HEK293 (cell line): ENCODE data around the gene CWF19L2.

Experiments used
- EGR2 ChIP-seq: fragments of 450-650 bp; formaldehyde crosslinking; IDR thresholded peaks from 2 replicates; pipeline ENCODE4 v1.5.1; 2016; ENCODE audit warnings: low read depth, missing biosample characterization, missing genetic modification characterization
- HOXC10 ChIP-seq: sonication (generic); formaldehyde crosslinking; IDR thresholded peaks from 2 replicates; pipeline ENCODE4 v1.8.1; 2023; ENCODE audit warnings: mild to moderate bottlenecking, missing genetic modification reagents
- KLF1 ChIP-seq: fragments of 450-650 bp; formaldehyde crosslinking; IDR thresholded peaks from 2 replicates; pipeline ENCODE4 v1.5.1; 2016; ENCODE audit warnings: missing biosample characterization, missing genetic modification characterization
- KLF8 ChIP-seq: fragments of 450-650 bp; formaldehyde crosslinking; IDR thresholded peaks from 2 replicates; pipeline ENCODE4 v1.5.1; 2016; ENCODE audit warnings: missing biosample characterization, missing genetic modification characterization
- YY1 ChIP-seq: fragments of 450-650 bp; formaldehyde crosslinking; IDR thresholded peaks from 2 replicates; pipeline ENCODE4 v1.5.1; 2018; ENCODE audit warnings: missing biosample characterization, missing genetic modification characterization
- ZBTB11 ChIP-seq: fragments of 450-650 bp; formaldehyde crosslinking; conservative IDR thresholded peaks from 2 replicates; pipeline ENCODE4 v1.5.1; 2016; ENCODE audit warnings: low read depth, missing biosample characterization, missing genetic modification characterization
- ZBTB20 ChIP-seq: fragments of 450-650 bp; formaldehyde crosslinking; IDR thresholded peaks from 2 replicates; pipeline ENCODE4 v1.5.1; 2016; ENCODE audit warnings: missing biosample characterization, missing genetic modification characterization
- ZBTB48 ChIP-seq: fragments of 450-650 bp; formaldehyde crosslinking; IDR thresholded peaks from 2 replicates; pipeline ENCODE4 v1.5.1; 2016; ENCODE audit warnings: missing biosample characterization, missing genetic modification characterization
- ZFHX2 ChIP-seq: fragments of 450-650 bp; formaldehyde crosslinking; conservative IDR thresholded peaks from 2 replicates; pipeline ENCODE4 v1.5.1; 2016; ENCODE audit warnings: missing biosample characterization, missing genetic modification characterization
- ZNF10 ChIP-seq: fragments of 450-650 bp; formaldehyde crosslinking; IDR thresholded peaks from 2 replicates; pipeline ENCODE4 v1.5.1; 2017; ENCODE audit warnings: missing biosample characterization, missing genetic modification characterization
- ZNF121 ChIP-seq: fragments of 450-650 bp; formaldehyde crosslinking; IDR thresholded peaks from 2 replicates; pipeline ENCODE4 v1.5.1; 2016; ENCODE audit warnings: missing biosample characterization, missing genetic modification characterization
- ZNF133 ChIP-seq: fragments of 450-650 bp; formaldehyde crosslinking; IDR thresholded peaks from 2 replicates; pipeline ENCODE4 v1.5.1; 2016; ENCODE audit warnings: missing biosample characterization, missing genetic modification characterization
- ZNF16 ChIP-seq: fragments of 450-650 bp; formaldehyde crosslinking; IDR thresholded peaks from 2 replicates; pipeline ENCODE4 v1.5.1; 2016; ENCODE audit warnings: low read depth, missing biosample characterization, missing genetic modification characterization
- ZNF169 ChIP-seq: fragments of 450-650 bp; formaldehyde crosslinking; IDR thresholded peaks from 2 replicates; pipeline ENCODE4 v1.5.1; 2016; ENCODE audit warnings: missing biosample characterization, missing genetic modification characterization
- ZNF214 ChIP-seq: fragments of 450-650 bp; formaldehyde crosslinking; IDR thresholded peaks from 2 replicates; pipeline ENCODE4 v1.5.1; 2017; ENCODE audit warnings: missing biosample characterization, mild to moderate bottlenecking, missing genetic modification characterization, borderline replicate concordance
- ZNF221 ChIP-seq: fragments of 450-650 bp; formaldehyde crosslinking; IDR thresholded peaks from 2 replicates; pipeline ENCODE4 v1.5.1; 2017; ENCODE audit warnings: missing biosample characterization, missing genetic modification characterization, borderline replicate concordance
- ZNF239 ChIP-seq: fragments of 450-650 bp; formaldehyde crosslinking; IDR thresholded peaks from 2 replicates; pipeline ENCODE4 v1.5.1; 2016; ENCODE audit warnings: missing biosample characterization, missing genetic modification characterization
- ZNF354C ChIP-seq: fragments of 450-650 bp; formaldehyde crosslinking; IDR thresholded peaks from 2 replicates; pipeline ENCODE4 v1.5.1; 2016; ENCODE audit warnings: missing biosample characterization, missing genetic modification characterization, low read depth, borderline replicate concordance
- ZNF433 ChIP-seq: fragments of 450-650 bp; formaldehyde crosslinking; IDR thresholded peaks from 2 replicates; pipeline ENCODE4 v1.5.1; 2016; ENCODE audit warnings: missing biosample characterization, missing genetic modification characterization, low read depth
- ZNF473 ChIP-seq: fragments of 450-650 bp; formaldehyde crosslinking; IDR thresholded peaks from 2 replicates; pipeline ENCODE4 v1.5.1; 2017; ENCODE audit warnings: missing biosample characterization, missing genetic modification characterization
- ZNF544 ChIP-seq: fragments of 450-650 bp; formaldehyde crosslinking; IDR thresholded peaks from 2 replicates; pipeline ENCODE4 v1.5.0; 2017; ENCODE audit warnings: missing biosample characterization, missing genetic modification characterization
- ZNF548 ChIP-seq: fragments of 450-650 bp; formaldehyde crosslinking; IDR thresholded peaks from 2 replicates; pipeline ENCODE4 v1.5.1; 2016; ENCODE audit warnings: missing biosample characterization, missing genetic modification characterization
- ZNF600 ChIP-seq: fragments of 450-650 bp; formaldehyde crosslinking; IDR thresholded peaks from 2 replicates; pipeline ENCODE4 v1.5.1; 2016; ENCODE audit warnings: missing biosample characterization, missing genetic modification characterization
- ZNF624 ChIP-seq: fragments of 450-650 bp; formaldehyde crosslinking; IDR thresholded peaks from 2 replicates; pipeline ENCODE4 v1.5.1; 2017; ENCODE audit warnings: missing biosample characterization, missing genetic modification characterization
- ZSCAN16 ChIP-seq: fragments of 450-650 bp; formaldehyde crosslinking; IDR thresholded peaks from 2 replicates; pipeline ENCODE4 v1.5.1; 2016; ENCODE audit warnings: missing biosample characterization, missing genetic modification characterization
- ZXDB ChIP-seq: fragments of 450-650 bp; formaldehyde crosslinking; IDR thresholded peaks from 2 replicates; pipeline ENCODE4 v1.5.1; 2016; ENCODE audit warnings: missing biosample characterization, missing genetic modification characterization
- TF ChIP-seq, protein P1 (sequence below): fragments of 450-650 bp; formaldehyde crosslinking; IDR thresholded peaks from 2 replicates; pipeline ENCODE4 v1.5.1; 2017; ENCODE audit warnings: missing biosample characterization, mild to moderate bottlenecking, missing genetic modification characterization, moderate library complexity
- TF ChIP-seq, protein P2 (sequence below): fragments of 450-650 bp; IDR thresholded peaks from 2 replicates; pipeline ENCODE4 v1.5.1; 2018; ENCODE audit warnings: missing biosample characterization, missing genetic modification characterization
- TF ChIP-seq, protein P3 (sequence below): fragments of 450-650 bp; formaldehyde crosslinking; IDR thresholded peaks from 2 replicates; pipeline ENCODE4 v1.5.1; 2016; ENCODE audit warnings: missing biosample characterization, missing genetic modification characterization
- TF ChIP-seq, protein P4 (sequence below): fragments of 450-650 bp; formaldehyde crosslinking; IDR thresholded peaks from 2 replicates; pipeline ENCODE4 v1.5.1; 2017; ENCODE audit warnings: missing biosample characterization, missing genetic modification characterization

The CWF19L2 gene

DNA sequence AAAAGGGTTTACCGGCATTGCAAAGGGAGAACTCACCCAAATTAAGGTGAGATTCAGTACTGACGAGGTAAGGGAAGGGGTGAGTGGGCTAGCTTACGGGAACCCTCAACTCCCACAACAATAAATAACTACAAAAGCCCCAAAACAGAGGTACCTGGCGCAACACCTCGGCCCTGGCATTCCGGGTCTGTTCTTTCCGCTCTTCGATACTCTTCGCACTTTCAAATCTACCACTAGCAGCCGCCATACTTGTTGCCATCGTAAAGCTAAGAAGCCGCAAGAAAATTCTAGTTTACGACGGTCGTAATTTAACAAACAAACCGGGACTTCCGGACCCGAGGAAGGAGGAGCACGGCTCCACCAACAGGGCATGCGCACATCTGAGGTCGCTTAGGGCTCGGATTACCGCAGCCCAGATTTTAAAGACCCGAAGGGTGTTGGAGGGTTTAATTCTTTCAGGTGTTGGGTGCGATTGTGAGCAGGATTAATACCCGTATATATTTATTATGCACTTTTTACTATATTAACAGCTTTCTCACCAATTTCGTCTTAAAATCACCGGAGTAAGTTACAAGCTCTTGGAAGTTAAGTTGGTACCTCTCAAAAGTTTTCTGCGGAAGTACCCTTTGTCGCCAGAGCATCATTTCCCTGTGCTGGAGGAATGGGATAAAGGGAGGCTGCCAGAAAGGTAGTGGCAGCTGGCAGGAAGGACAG, at the start of gene CWF19L2 (continued):
- TF ChIP-seq, protein P1, sequence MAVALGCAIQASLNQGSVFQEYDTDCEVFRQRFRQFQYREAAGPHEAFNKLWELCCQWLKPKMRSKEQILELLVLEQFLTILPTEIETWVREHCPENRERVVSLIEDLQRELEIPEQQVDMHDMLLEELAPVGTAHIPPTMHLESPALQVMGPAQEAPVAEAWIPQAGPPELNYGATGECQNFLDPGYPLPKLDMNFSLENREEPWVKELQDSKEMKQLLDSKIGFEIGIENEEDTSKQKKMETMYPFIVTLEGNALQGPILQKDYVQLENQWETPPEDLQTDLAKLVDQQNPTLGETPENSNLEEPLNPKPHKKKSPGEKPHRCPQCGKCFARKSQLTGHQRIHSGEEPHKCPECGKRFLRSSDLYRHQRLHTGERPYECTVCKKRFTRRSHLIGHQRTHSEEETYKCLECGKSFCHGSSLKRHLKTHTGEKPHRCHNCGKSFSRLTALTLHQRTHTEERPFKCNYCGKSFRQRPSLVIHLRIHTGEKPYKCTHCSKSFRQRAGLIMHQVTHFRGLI, result no peak
- TF ChIP-seq ZNF133 (tag by site-specific recombination) (no peak), ZNF169 (tag by site-specific recombination) (no peak), ZBTB48 (peak; percentile 62; the same call in 1 of the 2 replicates), ZBTB20 (tag by site-specific recombination) (no peak), HOXC10 (CRISPR knock-in tag) (no peak), ZNF433 (tag by site-specific recombination) (no peak), KLF8 (tag by site-specific recombination) (no peak), ZBTB11 (0 out of 2 replicates have a peak, but pooled peaks have one; percentile 11), YY1 (peak; percentile 79), ZNF600 (tag by site-specific recombination) (no peak), KLF1 (tag by site-specific recombination) (no peak), ZNF16 (no peak), ZNF214 (no peak), ZNF10 (tag by site-specific recombination) (no peak), ZNF624 (tag by site-specific recombination) (no peak), ZXDB (tag by site-specific recombination) (no peak), ZFHX2 (tag by site-specific recombination) (no peak), ZNF548 (no peak), ZNF121 (tag by site-specific recombination) (no peak), ZNF473 (tag by site-specific recombination) (no peak), ZNF239 (tag by site-specific recombination) (no peak), ZNF544 (tag by site-specific recombination) (no peak), ZSCAN16 (tag by site-specific recombination) (no peak), ZNF354C (no peak), EGR2 (tag by site-specific recombination) (no peak), ZNF221 (no peak)
- TF ChIP-seq, protein P2, sequence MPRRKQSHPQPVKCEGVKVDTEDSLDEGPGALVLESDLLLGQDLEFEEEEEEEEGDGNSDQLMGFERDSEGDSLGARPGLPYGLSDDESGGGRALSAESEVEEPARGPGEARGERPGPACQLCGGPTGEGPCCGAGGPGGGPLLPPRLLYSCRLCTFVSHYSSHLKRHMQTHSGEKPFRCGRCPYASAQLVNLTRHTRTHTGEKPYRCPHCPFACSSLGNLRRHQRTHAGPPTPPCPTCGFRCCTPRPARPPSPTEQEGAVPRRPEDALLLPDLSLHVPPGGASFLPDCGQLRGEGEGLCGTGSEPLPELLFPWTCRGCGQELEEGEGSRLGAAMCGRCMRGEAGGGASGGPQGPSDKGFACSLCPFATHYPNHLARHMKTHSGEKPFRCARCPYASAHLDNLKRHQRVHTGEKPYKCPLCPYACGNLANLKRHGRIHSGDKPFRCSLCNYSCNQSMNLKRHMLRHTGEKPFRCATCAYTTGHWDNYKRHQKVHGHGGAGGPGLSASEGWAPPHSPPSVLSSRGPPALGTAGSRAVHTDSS (tag by site-specific recombination), result no peak
- TF ChIP-seq, protein P3, sequence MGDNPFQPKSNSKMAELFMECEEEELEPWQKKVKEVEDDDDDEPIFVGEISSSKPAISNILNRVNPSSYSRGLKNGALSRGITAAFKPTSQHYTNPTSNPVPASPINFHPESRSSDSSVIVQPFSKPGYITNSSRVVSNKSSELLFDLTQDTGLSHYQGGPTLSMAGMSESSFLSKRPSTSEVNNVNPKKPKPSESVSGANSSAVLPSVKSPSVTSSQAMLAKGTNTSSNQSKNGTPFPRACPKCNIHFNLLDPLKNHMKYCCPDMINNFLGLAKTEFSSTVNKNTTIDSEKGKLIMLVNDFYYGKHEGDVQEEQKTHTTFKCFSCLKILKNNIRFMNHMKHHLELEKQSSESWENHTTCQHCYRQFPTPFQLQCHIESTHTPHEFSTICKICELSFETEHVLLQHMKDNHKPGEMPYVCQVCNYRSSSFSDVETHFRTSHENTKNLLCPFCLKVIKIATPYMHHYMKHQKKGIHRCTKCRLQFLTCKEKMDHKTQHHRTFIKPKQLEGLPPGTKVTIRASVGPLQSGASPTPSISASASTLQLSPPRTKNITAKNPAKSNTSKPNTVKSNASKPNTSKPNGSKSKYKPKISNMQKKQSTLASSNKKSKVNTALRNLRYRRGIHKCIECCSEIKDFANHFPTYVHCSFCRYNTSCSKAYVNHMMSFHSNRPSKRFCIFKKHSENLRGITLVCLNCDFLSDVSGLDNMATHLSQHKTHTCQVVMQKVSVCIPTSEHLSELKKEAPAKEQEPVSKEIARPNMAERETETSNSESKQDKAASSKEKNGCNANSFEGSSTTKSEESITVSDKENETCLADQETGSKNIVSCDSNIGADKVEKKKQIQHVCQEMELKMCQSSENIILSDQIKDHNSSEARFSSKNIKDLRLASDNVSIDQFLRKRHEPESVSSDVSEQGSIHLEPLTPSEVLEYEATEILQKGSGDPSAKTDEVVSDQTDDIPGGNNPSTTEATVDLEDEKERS, result no peak
- TF ChIP-seq, protein P4, sequence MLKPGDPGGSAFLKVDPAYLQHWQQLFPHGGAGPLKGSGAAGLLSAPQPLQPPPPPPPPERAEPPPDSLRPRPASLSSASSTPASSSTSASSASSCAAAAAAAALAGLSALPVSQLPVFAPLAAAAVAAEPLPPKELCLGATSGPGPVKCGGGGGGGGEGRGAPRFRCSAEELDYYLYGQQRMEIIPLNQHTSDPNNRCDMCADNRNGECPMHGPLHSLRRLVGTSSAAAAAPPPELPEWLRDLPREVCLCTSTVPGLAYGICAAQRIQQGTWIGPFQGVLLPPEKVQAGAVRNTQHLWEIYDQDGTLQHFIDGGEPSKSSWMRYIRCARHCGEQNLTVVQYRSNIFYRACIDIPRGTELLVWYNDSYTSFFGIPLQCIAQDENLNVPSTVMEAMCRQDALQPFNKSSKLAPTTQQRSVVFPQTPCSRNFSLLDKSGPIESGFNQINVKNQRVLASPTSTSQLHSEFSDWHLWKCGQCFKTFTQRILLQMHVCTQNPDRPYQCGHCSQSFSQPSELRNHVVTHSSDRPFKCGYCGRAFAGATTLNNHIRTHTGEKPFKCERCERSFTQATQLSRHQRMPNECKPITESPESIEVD (tag by site-specific recombination), result no peak
